ENCODE results near the gene SALL3. TPM values are rescaled to one million over a fixed set of nuclear protein-coding genes. Genes with fewer than 3 reads are reported as not detected.

SALL3 gene
- total RNA-seq, 1 experiment from 2014 or later, result not detected

DNA sequence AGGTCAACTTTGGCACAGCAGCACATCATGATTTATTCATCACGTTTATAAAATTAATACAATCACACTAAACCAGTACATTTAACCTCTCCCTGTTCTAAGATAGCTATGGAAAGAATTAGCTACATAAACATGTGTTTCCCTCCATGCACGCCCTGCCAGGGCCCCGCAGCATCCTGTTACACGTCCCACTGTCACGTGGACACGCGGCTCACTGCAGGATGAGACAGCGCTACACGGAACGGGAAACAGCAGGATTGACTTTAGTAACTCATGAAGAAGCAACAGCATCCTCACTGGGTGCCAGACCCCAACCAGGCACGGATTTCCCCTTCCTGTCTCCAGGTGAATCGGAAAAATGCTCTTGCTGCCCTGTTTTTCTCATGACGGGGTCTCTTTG, 30.9 kb upstream of the SALL3 start:
- no peak for DNase-seq
- Mint-ChIP-seq H3K36me3 (ENCODE audit: insufficient read depth, unreplicated experiment) (no peaks in the 10 kb centered on the region), H3K27me3 (ENCODE audit: unreplicated experiment) (peaks cover 5% of the 10 kb centered on the region), H3K4me3 (ENCODE audit: low read depth, unreplicated experiment) (no peak overlapping the region), H3K27ac (ENCODE audit: unreplicated experiment) (no peak overlapping the region), H3K4me1 (ENCODE audit: low read depth, unreplicated experiment) (no peaks in the 10 kb centered on the region), H3K9me3 (ENCODE audit: low read depth, unreplicated experiment) (peaks cover 5% of the 10 kb centered on the region)
- CTCF ChIA-PET, result no interaction called here
- BruUV-seq (replicated peaks), result no TSS peak
- TF ChIP-seq, protein P1, sequence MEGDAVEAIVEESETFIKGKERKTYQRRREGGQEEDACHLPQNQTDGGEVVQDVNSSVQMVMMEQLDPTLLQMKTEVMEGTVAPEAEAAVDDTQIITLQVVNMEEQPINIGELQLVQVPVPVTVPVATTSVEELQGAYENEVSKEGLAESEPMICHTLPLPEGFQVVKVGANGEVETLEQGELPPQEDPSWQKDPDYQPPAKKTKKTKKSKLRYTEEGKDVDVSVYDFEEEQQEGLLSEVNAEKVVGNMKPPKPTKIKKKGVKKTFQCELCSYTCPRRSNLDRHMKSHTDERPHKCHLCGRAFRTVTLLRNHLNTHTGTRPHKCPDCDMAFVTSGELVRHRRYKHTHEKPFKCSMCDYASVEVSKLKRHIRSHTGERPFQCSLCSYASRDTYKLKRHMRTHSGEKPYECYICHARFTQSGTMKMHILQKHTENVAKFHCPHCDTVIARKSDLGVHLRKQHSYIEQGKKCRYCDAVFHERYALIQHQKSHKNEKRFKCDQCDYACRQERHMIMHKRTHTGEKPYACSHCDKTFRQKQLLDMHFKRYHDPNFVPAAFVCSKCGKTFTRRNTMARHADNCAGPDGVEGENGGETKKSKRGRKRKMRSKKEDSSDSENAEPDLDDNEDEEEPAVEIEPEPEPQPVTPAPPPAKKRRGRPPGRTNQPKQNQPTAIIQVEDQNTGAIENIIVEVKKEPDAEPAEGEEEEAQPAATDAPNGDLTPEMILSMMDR (IDR thresholded peaks at IDR 0.05; ENCODE audit: unreplicated experiment), result no peak
- intact Hi-C loops (cut with micrococcal nuclease; ENCODE audit: unreplicated experiment), result no loop called here

GRCh38 chr18:78949216-78949615, 30.4 kb upstream of the SALL3 start:
- no TSS peak for BruUV-seq (replicated peaks)
- peaks cover under 1% of the 10 kb centered on the region for H3K9me3 Mint-ChIP-seq (ENCODE audit: low read depth, unreplicated experiment)
- no peak overlapping the region for H3K4me3 Mint-ChIP-seq (ENCODE audit: low read depth, unreplicated experiment)
- no peaks in the 10 kb centered on the region for H3K27me3 Mint-ChIP-seq (ENCODE audit: unreplicated experiment)
- TF ChIP-seq, protein P1 (IDR thresholded peaks at IDR 0.05; ENCODE audit: unreplicated experiment), result no peak
- no peak overlapping the region for H3K27ac Mint-ChIP-seq (ENCODE audit: unreplicated experiment)
- no peaks in the 10 kb centered on the region for H3K36me3 Mint-ChIP-seq (ENCODE audit: insufficient read depth, unreplicated experiment)
- CTCF ChIA-PET, result no interaction called here
- no peaks in the 10 kb centered on the region for H3K4me1 Mint-ChIP-seq (ENCODE audit: low read depth, unreplicated experiment)
- no peak for DNase-seq
- intact Hi-C loops (cut with micrococcal nuclease; ENCODE audit: unreplicated experiment), result no loop called here

DNA sequence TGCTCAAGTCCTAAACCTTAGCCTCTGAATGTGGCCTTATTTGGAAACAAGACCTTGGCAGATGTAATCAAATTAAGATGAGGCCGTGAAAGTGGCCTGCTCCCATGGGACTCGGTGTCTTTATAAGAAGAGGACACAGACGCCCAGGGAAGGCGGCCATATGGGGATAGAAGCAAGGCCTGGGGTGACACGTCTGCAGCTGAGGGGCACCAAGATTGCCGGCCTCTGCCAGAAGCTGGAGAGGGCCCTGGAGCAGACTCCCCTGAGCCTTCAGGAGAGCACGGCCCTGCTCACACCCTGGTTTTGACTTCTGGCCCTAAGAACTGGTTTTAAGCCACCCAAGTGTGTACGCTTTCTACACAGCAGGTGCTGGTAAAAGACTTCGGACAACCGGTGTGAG, 29.2 kb upstream of the SALL3 start:
- no peaks in the 10 kb centered on the region for H3K4me1 Mint-ChIP-seq (ENCODE audit: low read depth, unreplicated experiment)
- TF ChIP-seq, protein P1 (IDR thresholded peaks at IDR 0.05; ENCODE audit: unreplicated experiment), result no peak
- CTCF ChIA-PET, result no interaction called here
- BruUV-seq (replicated peaks), result no TSS peak
- intact Hi-C loops (cut with micrococcal nuclease; ENCODE audit: unreplicated experiment), result no loop called here
- no peak overlapping the region for H3K4me3 Mint-ChIP-seq (ENCODE audit: low read depth, unreplicated experiment)
- no peaks in the 10 kb centered on the region for H3K36me3 Mint-ChIP-seq (ENCODE audit: insufficient read depth, unreplicated experiment)
- no peaks in the 10 kb centered on the region for H3K27me3 Mint-ChIP-seq (ENCODE audit: unreplicated experiment)
- no peak overlapping the region for H3K27ac Mint-ChIP-seq (ENCODE audit: unreplicated experiment)
- DNase-seq, result no peak
- no peaks in the 10 kb centered on the region for H3K9me3 Mint-ChIP-seq (ENCODE audit: low read depth, unreplicated experiment)

DNA sequence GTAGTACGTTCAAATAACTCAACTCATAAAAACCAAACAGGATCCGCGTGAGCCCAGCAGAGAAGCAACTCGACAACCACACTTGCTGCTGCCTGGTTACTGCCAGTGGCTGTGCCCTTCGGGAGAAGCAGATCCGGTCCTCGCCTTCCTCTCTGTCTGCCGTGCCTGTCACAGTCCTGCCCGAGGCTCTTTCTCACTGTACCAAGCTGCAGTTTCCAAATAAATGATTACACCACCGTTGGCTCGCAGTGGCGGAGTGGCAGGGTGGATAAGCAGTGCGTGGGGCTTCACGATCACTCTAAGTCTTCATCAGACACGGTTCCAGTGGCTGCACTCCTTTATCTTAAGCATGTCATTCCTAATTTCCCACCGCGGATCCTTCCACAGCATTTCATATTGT, 26.1 kb upstream of the SALL3 start:
- Mint-ChIP-seq H3K4me1 (ENCODE audit: low read depth, unreplicated experiment) (no peaks in the 10 kb centered on the region), H3K36me3 (ENCODE audit: insufficient read depth, unreplicated experiment) (no peaks in the 10 kb centered on the region), H3K4me3 (ENCODE audit: low read depth, unreplicated experiment) (no peak overlapping the region), H3K27ac (ENCODE audit: unreplicated experiment) (no peak overlapping the region), H3K9me3 (ENCODE audit: low read depth, unreplicated experiment) (no peaks in the 10 kb centered on the region), H3K27me3 (ENCODE audit: unreplicated experiment) (no peaks in the 10 kb centered on the region)
- DNase-seq, result no peak
- BruUV-seq (replicated peaks), result no TSS peak
- CTCF ChIA-PET, result no interaction called here
- TF ChIP-seq, protein P1 (IDR thresholded peaks at IDR 0.05; ENCODE audit: unreplicated experiment), result no peak
- intact Hi-C loops (cut with micrococcal nuclease; ENCODE audit: unreplicated experiment), result no loop called here

DNA sequence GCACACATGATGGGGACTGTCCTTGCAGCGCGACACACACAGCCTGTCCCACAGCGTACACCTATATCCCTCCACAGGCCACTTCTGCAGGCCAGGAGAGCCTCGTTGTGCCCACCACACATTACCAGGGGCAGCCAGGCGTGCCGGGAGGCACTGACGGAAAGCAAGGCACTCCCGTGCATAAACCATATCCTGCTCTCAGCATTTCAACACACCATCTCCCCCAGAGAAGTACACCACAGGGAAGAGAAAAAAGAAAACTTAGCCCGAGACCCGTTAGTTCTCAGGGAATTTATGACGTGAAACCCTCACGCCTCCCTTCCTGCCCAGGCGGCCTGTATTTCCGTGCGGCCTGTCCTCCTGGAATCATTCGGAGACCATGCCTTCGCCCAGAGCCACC, 24.6 kb upstream of the SALL3 start:
- Mint-ChIP-seq H3K27me3 (ENCODE audit: unreplicated experiment) (no peaks in the 10 kb centered on the region), H3K4me3 (ENCODE audit: low read depth, unreplicated experiment) (no peak overlapping the region), H3K4me1 (ENCODE audit: low read depth, unreplicated experiment) (no peaks in the 10 kb centered on the region), H3K27ac (ENCODE audit: unreplicated experiment) (no peak overlapping the region), H3K36me3 (ENCODE audit: insufficient read depth, unreplicated experiment) (no peaks in the 10 kb centered on the region), H3K9me3 (ENCODE audit: low read depth, unreplicated experiment) (no peaks in the 10 kb centered on the region)
- intact Hi-C loops (cut with micrococcal nuclease; ENCODE audit: unreplicated experiment), result no loop called here
- CTCF ChIA-PET, result no interaction called here
- no peak for DNase-seq
- no TSS peak for BruUV-seq (replicated peaks)
- TF ChIP-seq, protein P1 (IDR thresholded peaks at IDR 0.05; ENCODE audit: unreplicated experiment), result no peak

All from Calu3 (cell line).